Measurements from ENCODE around the gene SIRT2.

SIRT2 gene

GRCh38 chr19:38841787-38842438 is 57.5 kb downstream of the SIRT2 start:
- DNase-seq: no peak
- WGBS (ENCODE audit: extremely low coverage, insufficient coverage, insufficient read length): no CpG with 5 or more reads among the region's 19 CpGs
- no peak overlapping the region for H4K91ac ChIP-seq (ENCODE audit: low read depth, low read length)

GRCh38 chr19:38841180-38841766 is 58.1 kb downstream of the SIRT2 start:
- Histone ChIP-seq H2AK5ac (ENCODE audit: low read length) (no peak overlapping the region), H3K23ac (ENCODE audit: low read length) (no peak overlapping the region), H2BK12ac (ENCODE audit: low read length) (no peak overlapping the region), H3K4me2 (ENCODE audit: low read length) (no peak overlapping the region), H3K4ac (ENCODE audit: low read depth, low read length) (peak overlapping the region; percentile 34), H4K8ac (ENCODE audit: low read depth, low read length) (peak overlapping the region; percentile 32), H3K18ac (ENCODE audit: low read length) (peak overlapping the region; percentile 60), H3K27ac (ENCODE audit: low read depth, low read length) (peak overlapping the region; percentile 71), H4K91ac (ENCODE audit: low read depth, low read length) (no peak overlapping the region), H3K79me1 (ENCODE audit: low read length) (peaks cover 30% of the 10 kb centered on the region), H2AFZ (ENCODE audit: insufficient read depth, low read length, poor library complexity) (no peak overlapping the region), H3K4me1 (ENCODE audit: control insufficient read depth in 1 of 2, insufficient read depth in 2 of 2, low read length in 2 of 2) (peaks cover 38 to 43% of the 10 kb centered on the region in 2 experiments), H2BK120ac (ENCODE audit: insufficient read depth, low read length, poor library complexity) (no peak overlapping the region), H3K9ac (ENCODE audit: low read length) (no peak overlapping the region), H4K12ac (ENCODE audit: low read depth, low read length) (no peak overlapping the region), H3K27me3 (ENCODE audit: insufficient read depth, low read length) (no peaks in the 10 kb centered on the region), H3K36me3 (ENCODE audit: control insufficient read depth in 1 of 2, insufficient read depth in 2 of 2, low read length in 2 of 2) (peaks cover 84 to 91% of the 10 kb centered on the region in 2 experiments), H3K14ac (ENCODE audit: low read length) (no peak overlapping the region), H3K9me3 (ENCODE audit: insufficient read depth, low read depth, low read length) (no peaks in the 10 kb centered on the region), H3K4me3 (ENCODE audit: low read depth, low read length) (no peak overlapping the region), H3K79me2 (ENCODE audit: control insufficient read depth, insufficient read depth, low read length, poor library complexity) (peaks cover 12% of the 10 kb centered on the region), H2BK5ac (ENCODE audit: low read depth, low read length, poor library complexity) (no peak overlapping the region)
- no peak for DNase-seq
- no CpG with 5 or more reads among the region's 12 CpGs for WGBS (ENCODE audit: extremely low coverage, insufficient coverage, insufficient read length)

More at GRCh38 chr19:38841787-38842438, 57.5 kb downstream of the SIRT2 start:
- Histone ChIP-seq H4K12ac (ENCODE audit: low read depth, low read length) (no peak overlapping the region), H3K4ac (ENCODE audit: low read depth, low read length) (no peak overlapping the region), H3K18ac (ENCODE audit: low read length) (no peak overlapping the region), H3K4me3 (ENCODE audit: low read depth, low read length) (no peak overlapping the region), H2AFZ (ENCODE audit: insufficient read depth, low read length, poor library complexity) (no peak overlapping the region), H3K14ac (ENCODE audit: low read length) (no peak overlapping the region), H2AK5ac (ENCODE audit: low read length) (no peak overlapping the region), H3K36me3 (ENCODE audit: control insufficient read depth in 1 of 2, insufficient read depth in 2 of 2, low read length in 2 of 2) (peaks cover 87 to 92% of the 10 kb centered on the region in 2 experiments), H2BK120ac (ENCODE audit: insufficient read depth, low read length, poor library complexity) (no peak overlapping the region), H3K27me3 (ENCODE audit: insufficient read depth, low read length) (no peaks in the 10 kb centered on the region), H3K79me1 (ENCODE audit: low read length) (peaks cover 26% of the 10 kb centered on the region), H3K4me2 (ENCODE audit: low read length) (no peak overlapping the region), H3K27ac (ENCODE audit: low read depth, low read length) (no peak overlapping the region), H2BK12ac (ENCODE audit: low read length) (no peak overlapping the region), H3K79me2 (ENCODE audit: control insufficient read depth, insufficient read depth, low read length, poor library complexity) (peaks cover 11% of the 10 kb centered on the region), H3K9me3 (ENCODE audit: insufficient read depth, low read depth, low read length) (no peaks in the 10 kb centered on the region), H3K9ac (ENCODE audit: low read length) (no peak overlapping the region), H2BK5ac (ENCODE audit: low read depth, low read length, poor library complexity) (no peak overlapping the region), H4K8ac (ENCODE audit: low read depth, low read length) (no peak overlapping the region), H3K4me1 (ENCODE audit: control insufficient read depth in 1 of 2, insufficient read depth in 2 of 2, low read length in 2 of 2) (peaks cover 34 to 39% of the 10 kb centered on the region in 2 experiments), H3K23ac (ENCODE audit: low read length) (no peak overlapping the region)

GRCh38 chr19:38840583-38840968 is 58.8 kb downstream of the SIRT2 start:
- peak overlapping the region; percentile 10 for H2BK5ac ChIP-seq (ENCODE audit: low read depth, low read length, poor library complexity)
- peaks cover 12% of the 10 kb centered on the region for H3K79me2 ChIP-seq (ENCODE audit: control insufficient read depth, insufficient read depth, low read length, poor library complexity)
- DNase-seq: no peak
- H3K9ac ChIP-seq (ENCODE audit: low read length): no peak overlapping the region
- no peak overlapping the region for H2AFZ ChIP-seq (ENCODE audit: insufficient read depth, low read length, poor library complexity)
- H3K36me3 ChIP-seq (ENCODE audit: control insufficient read depth in 1 of 2, insufficient read depth in 2 of 2, low read length in 2 of 2): peaks cover 84 to 90% of the 10 kb centered on the region in 2 experiments
- no peak overlapping the region for H2AK5ac ChIP-seq (ENCODE audit: low read length)
- H3K9me3 ChIP-seq (ENCODE audit: insufficient read depth, low read depth, low read length): no peaks in the 10 kb centered on the region
- H3K4me2 ChIP-seq (ENCODE audit: low read length): no peak overlapping the region
- peak overlapping the region; percentile 2 for H4K91ac ChIP-seq (ENCODE audit: low read depth, low read length)
- H3K18ac ChIP-seq (ENCODE audit: low read length): no peak overlapping the region
- no peak overlapping the region for H2BK12ac ChIP-seq (ENCODE audit: low read length)
- H3K23ac ChIP-seq (ENCODE audit: low read length): no peak overlapping the region
- no peak overlapping the region for H4K12ac ChIP-seq (ENCODE audit: low read depth, low read length)
- H3K27me3 ChIP-seq (ENCODE audit: insufficient read depth, low read length): no peaks in the 10 kb centered on the region
- H4K8ac ChIP-seq (ENCODE audit: low read depth, low read length): no peak overlapping the region
- peak overlapping the region; percentile 71 for H3K27ac ChIP-seq (ENCODE audit: low read depth, low read length)
- no peak overlapping the region for H2BK120ac ChIP-seq (ENCODE audit: insufficient read depth, low read length, poor library complexity)
- peaks cover 34% of the 10 kb centered on the region for H3K79me1 ChIP-seq (ENCODE audit: low read length)
- no CpG with 5 or more reads among the region's 5 CpGs for WGBS (ENCODE audit: extremely low coverage, insufficient coverage, insufficient read length)
- no peak overlapping the region for H3K4me3 ChIP-seq (ENCODE audit: low read depth, low read length)
- H3K4ac ChIP-seq (ENCODE audit: low read depth, low read length): peak overlapping the region; percentile 2
- H3K14ac ChIP-seq (ENCODE audit: low read length): no peak overlapping the region
- H3K4me1 ChIP-seq (ENCODE audit: control insufficient read depth in 1 of 2, insufficient read depth in 2 of 2, low read length in 2 of 2): peaks cover 43 to 48% of the 10 kb centered on the region in 2 experiments

- H3K4me2 ChIP-seq (ENCODE audit: low read length): no peak overlapping the region
- H3K23ac ChIP-seq (ENCODE audit: low read length): no peak overlapping the region
- H3K36me3 ChIP-seq (ENCODE audit: control insufficient read depth in 1 of 2, insufficient read depth in 2 of 2, low read length in 2 of 2): peaks cover 79 to 88% of the 10 kb centered on the region in 2 experiments
- peaks cover 12% of the 10 kb centered on the region for H3K79me2 ChIP-seq (ENCODE audit: control insufficient read depth, insufficient read depth, low read length, poor library complexity)
- no peak overlapping the region for H4K8ac ChIP-seq (ENCODE audit: low read depth, low read length)
- H3K4me1 ChIP-seq (ENCODE audit: control insufficient read depth in 1 of 2, insufficient read depth in 2 of 2, low read length in 2 of 2): peaks cover 44 to 51% of the 10 kb centered on the region in 2 experiments
- H3K18ac ChIP-seq (ENCODE audit: low read length): peak overlapping the region; percentile 52
- H3K27ac ChIP-seq (ENCODE audit: low read depth, low read length): peak overlapping the region; percentile 96
- H2AFZ ChIP-seq (ENCODE audit: insufficient read depth, low read length, poor library complexity): no peak overlapping the region
- H3K4ac ChIP-seq (ENCODE audit: low read depth, low read length): peak overlapping the region; percentile 2
- peak in 1 of 2 donors; percentile 9 for DNase-seq
- H2BK120ac ChIP-seq (ENCODE audit: insufficient read depth, low read length, poor library complexity): no peak overlapping the region
- H3K27me3 ChIP-seq (ENCODE audit: insufficient read depth, low read length): no peaks in the 10 kb centered on the region
- H3K79me1 ChIP-seq (ENCODE audit: low read length): peaks cover 34% of the 10 kb centered on the region
- H2AK5ac ChIP-seq (ENCODE audit: low read length): no peak overlapping the region
- no peak overlapping the region for H3K9ac ChIP-seq (ENCODE audit: low read length)
- H3K14ac ChIP-seq (ENCODE audit: low read length): peak overlapping the region; percentile 15
- no peak overlapping the region for H4K12ac ChIP-seq (ENCODE audit: low read depth, low read length)
- H3K9me3 ChIP-seq (ENCODE audit: insufficient read depth, low read depth, low read length): no peaks in the 10 kb centered on the region
- WGBS (ENCODE audit: extremely low coverage, insufficient coverage, insufficient read length): no CpG with 5 or more reads among the region's 28 CpGs
- no peak overlapping the region for H2BK12ac ChIP-seq (ENCODE audit: low read length)
- H2BK5ac ChIP-seq (ENCODE audit: low read depth, low read length, poor library complexity): peak overlapping the region; percentile 10
- H3K4me3 ChIP-seq (ENCODE audit: low read depth, low read length): no peak overlapping the region
- H4K91ac ChIP-seq (ENCODE audit: low read depth, low read length): peak overlapping the region; percentile 55
Measured at GRCh38 chr19:38839816-38840582, 59.4 kb downstream of the SIRT2 start.

All from trophoblast cell (in vitro differentiated cells and primary cell).